Muscle of back (tissue), 11 donors: Measurements from ENCODE around the gene GOLGA5. TPM values are rescaled to one million over a fixed set of nuclear protein-coding genes. Genes with fewer than 3 reads are reported as not detected.
"Not testable (repeated sequence)": the region's sequence is repeated elsewhere in the genome, so short reads cannot be mapped to it uniquely, and the experiment has no call there.

ENCODE experiments used
- DNase-seq, 3 donors: peaks; one replicate each; pipeline versions ENCODE4 v3.0.0 to v3.0.0-alpha.2; 2013
- polyA plus RNA-seq, 10 donors: library from polyadenylated mRNA; unstranded; fragments of 120-200 nt; gene quantifications; one replicate each; pipeline ENCODE4 v1.2.1, GENCODE V29; 2013; ENCODE audit not compliant: insufficient read length in 10 of 10

The GOLGA5 gene
- polyA plus RNA-seq, 10 donors, result 30.9 to 40.8 (median 34.5) TPM

GRCh38 chr14:92774572-92774971 lies 19.5 kb upstream of the GOLGA5 start:
- DNase-seq, result no peak

- DNase-seq, result not testable (repeated sequence)
Observed at GRCh38 chr14:92775292-92775691, 18.8 kb upstream of the GOLGA5 start.

- not testable (repeated sequence) for DNase-seq
Observed at GRCh38 chr14:92778868-92779565, 15.1 kb upstream of the GOLGA5 start.

- DNase-seq, result peak in 1 of 3 donors; percentile 61
Observed at GRCh38 chr14:92780444-92781232, 13.5 kb upstream of the GOLGA5 start.

GRCh38 chr14:92781350-92781749 lies 12.8 kb upstream of the GOLGA5 start:
- no peak for DNase-seq

GRCh38 chr14:92783813-92784431 lies 10.2 kb upstream of the GOLGA5 start:
- DNase-seq, result peak; percentile 64 to 83 (median 69)

- peak in 1 of 3 donors; percentile 43 for DNase-seq
Observed at GRCh38 chr14:92785667-92786426, 8.3 kb upstream of the GOLGA5 start.

GRCh38 chr14:92786427-92786756 lies 7.7 kb upstream of the GOLGA5 start:
- DNase-seq, result no peak

GRCh38 chr14:92787554-92787953 lies 6.6 kb upstream of the GOLGA5 start:
- DNase-seq, result no peak

GRCh38 chr14:92789457-92790089 lies 4.5 kb upstream of the GOLGA5 start:
- no peak for DNase-seq

- no peak for DNase-seq
Observed at GRCh38 chr14:92792885-92793284, 1.2 kb upstream of the GOLGA5 start.

GRCh38 chr14:92794547-92794941 lies 439 bp downstream of the GOLGA5 start:
- no peak for DNase-seq

GRCh38 chr14:92794961-92795360 lies 856 bp downstream of the GOLGA5 start:
- no peak for DNase-seq

- no peak for DNase-seq
Observed at GRCh38 chr14:92797935-92798653, 4.0 kb downstream of the GOLGA5 start.

- DNase-seq, result no peak
Observed at GRCh38 chr14:92798811-92799210, 4.7 kb downstream of the GOLGA5 start.

GRCh38 chr14:92800012-92800411 lies 5.9 kb downstream of the GOLGA5 start:
- DNase-seq, result no peak

GRCh38 chr14:92800525-92800924 lies 6.4 kb downstream of the GOLGA5 start:
- DNase-seq, result no peak

GRCh38 chr14:92801917-92802316 lies 7.8 kb downstream of the GOLGA5 start:
- DNase-seq, result no peak

- no peak for DNase-seq
Observed at GRCh38 chr14:92802678-92803077, 8.6 kb downstream of the GOLGA5 start.

- DNase-seq, result no peak
Observed at GRCh38 chr14:92813201-92813600, 19.1 kb downstream of the GOLGA5 start.

GRCh38 chr14:92819011-92819597 lies 25.0 kb downstream of the GOLGA5 start:
- no peak for DNase-seq
